ENCODE results near the gene BMP3. TPM values are rescaled to one million over a fixed set of nuclear protein-coding genes. Genes with fewer than 3 reads are reported as not detected.

The BMP3 gene
- total and polyA plus RNA-seq, 2 of the 13 experiments (the other 11 are each of a cell fraction or from before 2014, with no cell fraction given) = not detected

DNA sequence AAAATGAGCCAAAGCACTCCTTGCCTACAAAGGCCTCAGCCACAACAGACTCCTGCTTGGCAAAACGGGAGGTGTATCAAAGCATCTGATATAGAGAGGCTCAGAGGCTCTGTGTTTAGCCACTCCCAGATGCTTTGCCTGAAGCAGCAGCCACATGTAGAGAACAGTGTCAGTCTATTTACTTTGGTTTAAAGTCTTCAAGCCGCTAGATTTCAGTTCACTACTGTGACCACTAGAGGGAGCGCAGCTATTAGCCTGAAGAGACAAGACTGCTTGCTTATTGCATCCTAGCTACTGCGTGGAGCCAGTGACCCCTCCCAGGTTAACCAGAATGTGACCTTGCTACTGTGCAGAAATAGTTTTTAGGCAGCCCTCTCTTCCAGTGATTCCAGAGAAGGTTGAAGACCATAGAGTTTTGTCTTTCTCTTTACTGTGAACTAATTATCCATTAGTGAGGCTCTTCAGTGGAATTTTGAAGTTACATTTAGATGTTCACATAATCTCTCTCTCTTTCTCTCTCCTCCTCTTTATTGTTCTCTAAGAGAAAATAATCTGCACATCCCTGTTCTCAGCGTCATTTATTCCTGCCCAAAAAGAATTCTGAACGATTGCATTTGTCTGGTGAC is 39.3 kb downstream of the BMP3 start (continued):
- TF ChIP-seq PITX1 (CRISPR knock-in tag; IDR thresholded peaks at IDR 0.05) = no peak
- peak; percentile 71; the same call in 1 of the 2 replicates for TF ChIP-seq SMC3 (IDR thresholded peaks at IDR 0.05; ENCODE audit: low read length)
- 0 out of 2 replicates have a peak, but pooled peaks have one; percentile 12 for TF ChIP-seq NFE2L2 (IDR thresholded peaks at IDR 0.05; ENCODE audit: low read length)
- TF ChIP-seq MIER3 (CRISPR knock-in tag; IDR thresholded peaks at IDR 0.05; ENCODE audit: borderline replicate concordance) = no peak
- no peak for TF ChIP-seq PRPF4 (IDR thresholded peaks at IDR 0.05; ENCODE audit: low read depth, low read length, poor library complexity, severe bottlenecking)
- 0 out of 2 replicates have a peak, but pooled peaks have one; percentile 18 for TF ChIP-seq ZNF331 (CRISPR knock-in tag; IDR thresholded peaks at IDR 0.05)

DNA sequence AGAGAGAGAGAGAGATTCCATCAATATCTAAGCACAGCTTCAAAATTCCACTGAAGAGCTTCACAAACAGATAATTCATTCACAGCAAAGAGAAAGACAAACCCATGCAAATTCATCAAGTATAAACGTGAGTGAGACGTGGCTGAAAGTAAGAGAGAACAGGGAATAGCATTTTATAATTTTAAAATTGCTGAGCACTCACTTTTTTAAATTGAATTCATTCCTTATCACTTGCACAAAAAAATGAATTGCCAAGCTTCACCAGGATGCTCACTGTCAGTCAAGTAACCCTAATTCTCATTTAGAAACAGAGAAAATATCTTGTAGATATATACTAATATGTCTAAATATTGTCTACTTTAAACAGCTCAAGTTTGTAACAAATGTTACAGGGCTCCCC is 40.5 kb downstream of the BMP3 start:
- Histone ChIP-seq H4K20me1 (ENCODE audit: insufficient read depth, low read length) (no peaks in the 10 kb centered on the region), H2AFZ (ENCODE audit: low read length) (no peak overlapping the region), H3K27ac (ENCODE audit: extremely low read length, insufficient read depth, low read length) (no peak overlapping the region), H3K9me3 (ENCODE audit: low read length) (no peaks in the 10 kb centered on the region), H3K36me3 (replicated peaks in 1 of 2; ENCODE audit: control insufficient read depth in 1 of 2, insufficient read depth in 2 of 2, low read length in 2 of 2) (no peaks in the 10 kb centered on the region), H3K4me2 (ENCODE audit: low read depth, low read length) (no peak overlapping the region), H3K4me1 (ENCODE audit: insufficient read depth, low read length) (no peaks in the 10 kb centered on the region), H3K9ac (ENCODE audit: insufficient read depth, low read depth, low read length) (no peak overlapping the region), H3K27me3 (ENCODE audit: control insufficient read depth in 1 of 2, insufficient read depth in 2 of 2, low read length in 2 of 2) (no peaks in the 10 kb centered on the region), H3K4me3 (replicated peaks in 1 of 3; ENCODE audit: insufficient read depth in 1 of 3, low read depth in 2 of 3, low read length in 3 of 3) (no peak overlapping the region), H3K79me2 (ENCODE audit: insufficient read depth, low read length) (no peaks in the 10 kb centered on the region)
- ATAC-seq (no peak), FAIRE-seq (no peak), DNase-seq (ENCODE audit: low spot score) (no peak)
- WGBS (ENCODE audit: low lambda C conversion rate) = 0% methylated on average over 2 of the region's 2 CpGs
- BruUV-seq (replicated peaks) = no TSS peak
- TF ChIP-seq MAFK (conservative IDR thresholded peaks at IDR 0.05 in 1 of 2, IDR thresholded peaks at IDR 0.05 in 1 of 2; ENCODE audit: low read length in 2 of 2) = peak; percentile 67 to 88
- TF ChIP-seq ZNF333 (CRISPR knock-in tag; IDR thresholded peaks at IDR 0.05; ENCODE audit: borderline replicate concordance) = no peak
- TF ChIP-seq TOPORS (CRISPR knock-in tag; IDR thresholded peaks at IDR 0.05) = no peak
- no peak for TF ChIP-seq KLF6 (CRISPR knock-in tag; IDR thresholded peaks at IDR 0.05)
- peak; percentile 78 for TF ChIP-seq MAFF (IDR thresholded peaks at IDR 0.05; ENCODE audit: low read depth, low read length)
- POLR2A ChIA-PET = no interaction called here
- CTCF ChIA-PET (ENCODE audit: low intra/inter-chr PET ratio, low total read pairs) = interaction anchor here (3.3 kb wide), 1 partner anchor 280 kb away, joined by 21 read pairs; no protein-coding TSS in a partner anchor
- in situ Hi-C loops (cut with HindIII; ENCODE audit: extremely low pct_ligation_motif_present, low pct_unique_long_range_greater_than_20kb) = loop anchor here (10.0 kb wide), 1 partner anchor 284 kb away; no protein-coding TSS in a partner anchor
- intact Hi-C loops (cut with micrococcal nuclease; ENCODE audit: unreplicated experiment) = no loop called here

Measured in HepG2 (cell line).